IMR-90 (cell line): Measurements from ENCODE around the gene BMERB1. TPM values are rescaled to one million over a fixed set of nuclear protein-coding genes. Genes with fewer than 3 reads are reported as not detected.

Experiments used
- ATAC-seq: fragments of 200-7000 bp; cut with Tn5 transposase; 2 replicates; pipeline ENCODE4 v1.9.1; 2020; ENCODE audit warnings: low read depth, mild to moderate bottlenecking, moderate library complexity
- BruUV-seq: library from RNA; stranded (reverse); fragments of 400-500 nt; replicated peaks from 2 replicates; lab custom pipeline; 2021; lab: Mats Ljungman, UMichigan
- CTCF ChIA-PET: fragments of 300-600 bp; formaldehyde crosslinking; extraction: SDS; loops from one replicate; lab custom pipeline; 2021; ENCODE audit warnings: antibody characterized with exemption; lab: Yijun Ruan, JAX
- POLR2A ChIA-PET: fragments of 300-600 bp; sonication (Branson Sonifier 250); formaldehyde crosslinking; loops from one replicate; lab custom pipeline; 2022; ENCODE audit warnings: antibody characterized with exemption; ENCODE audit not compliant: unreplicated experiment; lab: Charles Lee
- DNase-seq: peaks from one replicate; pipeline ENCODE4 v3.0.0; 2013
- H2AFZ ChIP-seq: replicated peaks from 2 replicates; pipeline ENCODE3; 2013; ENCODE audit warnings: low read length, mild to moderate bottlenecking; ENCODE audit not compliant: poor library complexity
- H2AK5ac ChIP-seq: 2 replicates; pipeline ENCODE4 v1.6.1; 2013; ENCODE audit warnings: low read depth, low read length, inconsistent platforms
- H2AK9ac ChIP-seq: replicated peaks from 2 replicates; pipeline ENCODE3; 2013; ENCODE audit warnings: mild to moderate bottlenecking, low read depth, low read length, moderate library complexity; ENCODE audit not compliant: poor library complexity
- H2BK120ac ChIP-seq: 2 replicates; pipeline ENCODE4 v1.6.1; 2013; ENCODE audit warnings: low read depth, low read length, inconsistent platforms
- H2BK15ac ChIP-seq: 3 replicates; pipeline ENCODE4 v1.6.1; 2013; ENCODE audit warnings: low read depth, low read length, inconsistent platforms
- H2BK20ac ChIP-seq: 2 replicates; pipeline ENCODE4 v1.6.1; 2013; ENCODE audit warnings: low read depth, mild to moderate bottlenecking, inconsistent platforms, low read length, moderate library complexity
- H2BK5ac ChIP-seq: 2 replicates; pipeline ENCODE4 v1.6.1; 2013; ENCODE audit warnings: mild to moderate bottlenecking, low read depth, low read length, inconsistent platforms; ENCODE audit not compliant: poor library complexity, severe bottlenecking
- H3K14ac ChIP-seq: replicated peaks from 2 replicates; pipeline ENCODE4 v1.6.1; 2013; ENCODE audit warnings: low read depth, low read length, inconsistent platforms
- H3K18ac ChIP-seq: 2 replicates; pipeline ENCODE4 v1.6.1; 2013; ENCODE audit warnings: low read depth, low read length, control low read depth
- H3K23ac ChIP-seq: 2 replicates; pipeline ENCODE4 v1.6.1; 2013; ENCODE audit warnings: low read depth, low read length, inconsistent platforms
- H3K27ac ChIP-seq: 2 replicates; pipeline ENCODE4 v1.5.1; 2013; ENCODE audit warnings: mild to moderate bottlenecking, control low read depth, low read length; ENCODE audit not compliant: insufficient read depth
- H3K27me3 ChIP-seq: 2 replicates; pipeline ENCODE4 v1.6.1; 2013; ENCODE audit warnings: low read length; ENCODE audit not compliant: control insufficient read depth, insufficient read depth
- H3K36me3 ChIP-seq: 2 replicates; pipeline ENCODE4 v1.6.1; 2013; ENCODE audit warnings: low read length, mixed read lengths; ENCODE audit not compliant: control insufficient read depth, insufficient read depth
- H3K4ac ChIP-seq: 2 replicates; pipeline ENCODE4 v1.6.1; 2013; ENCODE audit warnings: low read depth, low read length, inconsistent platforms
- H3K4me1 ChIP-seq: 2 replicates; pipeline ENCODE4 v1.6.1; 2013; ENCODE audit warnings: low read length, mixed read lengths; ENCODE audit not compliant: control insufficient read depth, insufficient read depth
- H3K4me2 ChIP-seq: 2 replicates; pipeline ENCODE4 v1.6.1; 2013; ENCODE audit warnings: low read depth, mild to moderate bottlenecking, control low read depth, low read length, moderate library complexity
- H3K4me3 ChIP-seq: 2 replicates; pipeline ENCODE4 v1.5.1; 2013; ENCODE audit warnings: low read depth, mild to moderate bottlenecking, control low read depth, low read length, moderate library complexity; ENCODE audit not compliant: insufficient read depth
- H3K56ac ChIP-seq: 2 replicates; pipeline ENCODE4 v1.6.1; 2013; ENCODE audit warnings: low read length, inconsistent platforms; ENCODE audit not compliant: insufficient read depth; ENCODE audit errors: extremely low read depth
- H3K79me1 ChIP-seq, 2 experiments: 2 replicates each; pipeline ENCODE4 v1.6.1; 2013; ENCODE audit warnings: low read length in 2 of 2, inconsistent platforms in 1 of 2, low read depth in 1 of 2
- H3K9ac ChIP-seq: 2 replicates; pipeline ENCODE4 v1.6.1; 2013; ENCODE audit warnings: low read depth, low read length, control low read depth
- H3K9me1 ChIP-seq: 2 replicates; pipeline ENCODE4 v1.6.1; 2013; ENCODE audit warnings: low read length, inconsistent platforms; ENCODE audit not compliant: insufficient read depth
- H3K9me3 ChIP-seq: 2 replicates; pipeline ENCODE4 v1.6.1; 2013; ENCODE audit warnings: low read length; ENCODE audit not compliant: control insufficient read depth, insufficient read depth
- H4K20me1 ChIP-seq: 2 replicates; pipeline ENCODE4 v1.6.1; 2013; ENCODE audit warnings: low read length, inconsistent platforms; ENCODE audit not compliant: insufficient read depth
- H4K5ac ChIP-seq: 2 replicates; pipeline ENCODE4 v1.6.1; 2013; ENCODE audit warnings: mild to moderate bottlenecking, low read depth, low read length, control low read depth
- H4K8ac ChIP-seq, 2 experiments: 2 replicates each; pipeline ENCODE4 v1.6.1; 2013; ENCODE audit warnings: low read depth in 2 of 2, low read length in 2 of 2, control low read depth in 1 of 2, inconsistent platforms in 1 of 2
- H4K91ac ChIP-seq: 2 replicates; pipeline ENCODE4 v1.6.1; 2013; ENCODE audit warnings: low read depth, low read length, inconsistent platforms; ENCODE audit not compliant: insufficient read depth
- BHLHE40 ChIP-seq: fragments of 150-350 bp; IDR thresholded peaks from 2 replicates; pipeline ENCODE4 v1.6.1; 2016; ENCODE audit warnings: mild to moderate bottlenecking, low read depth, low read length
- CEBPB ChIP-seq: IDR thresholded peaks from 2 replicates; pipeline ENCODE4 v1.6.1; 2012; ENCODE audit warnings: low read depth, low read length, improper control_type of control experiment
- FOS ChIP-seq: fragments of 150-350 bp; IDR thresholded peaks from 2 replicates; pipeline ENCODE4 v1.6.1; 2016; ENCODE audit warnings: low read depth, low read length
- MAFK ChIP-seq: IDR thresholded peaks from 2 replicates; pipeline ENCODE4 v1.6.1; 2012; ENCODE audit warnings: low read depth, low read length, improper control_type of control experiment
- MAZ ChIP-seq: IDR thresholded peaks from 2 replicates; pipeline ENCODE4 v1.6.1; 2012; ENCODE audit warnings: low read depth, mild to moderate bottlenecking, low read length, improper control_type of control experiment, moderate library complexity, borderline replicate concordance
- MXI1 ChIP-seq: IDR thresholded peaks from 2 replicates; pipeline ENCODE4 v1.6.1; 2012; ENCODE audit warnings: low read depth, mild to moderate bottlenecking, low read length, moderate library complexity, borderline replicate concordance
- NFE2L2 ChIP-seq: fragments of 150-350 bp; IDR thresholded peaks from 2 replicates; pipeline ENCODE4 v1.6.1; 2016; ENCODE audit warnings: low read depth, mild to moderate bottlenecking, low read length
- POLR2A ChIP-seq: IDR thresholded peaks from 2 replicates; pipeline ENCODE4 v1.6.1; 2012; ENCODE audit warnings: mild to moderate bottlenecking, low read depth, low read length
- RAD21 ChIP-seq: IDR thresholded peaks from 2 replicates; pipeline ENCODE4 v1.6.1; 2012; ENCODE audit warnings: low read length, improper control_type of control experiment
- RFX5 ChIP-seq: IDR thresholded peaks from 2 replicates; pipeline ENCODE4 v1.8.0; 2012; ENCODE audit warnings: low read depth, mild to moderate bottlenecking, low read length, moderate library complexity
- SMC3 ChIP-seq: fragments of 150-350 bp; IDR thresholded peaks from 2 replicates; pipeline ENCODE4 v1.6.1; 2016; ENCODE audit warnings: low read depth, mild to moderate bottlenecking, antibody characterized with exemption, low read length, moderate library complexity
- WGBS, 2 experiments: methylation state at CpG; one replicate each; pipeline versions ENCODE4 v1.1.5 to v1.1.7; 2013; ENCODE audit warnings: missing lambda C conversion rate in 2 of 2; ENCODE audit not compliant: insufficient read length in 1 of 2; ENCODE audit errors: extremely low coverage in 2 of 2; 5-methylcytosine and 5-hydroxymethylcytosine counted together
- dilution Hi-C: fragments of 300-500 bp; cut with HindIII; formaldehyde crosslinking; loops from one replicate; pipeline ENCODE4 v1.14.3; 2018; ENCODE audit warnings: low sequenced_read_pairs; ENCODE audit not compliant: unreplicated experiment
- in situ Hi-C: fragments of 300-500 bp; cut with MboI; formaldehyde crosslinking; loops from 3 replicates; pipeline ENCODE4 v1.14.3; 2019; ENCODE audit warnings: low sequenced_read_pairs, inconsistent platforms, mixed read lengths
- intact Hi-C: fragments of 100-400 bp; cut with micrococcal nuclease; formaldehyde crosslinking; loops from 2 replicates; pipeline ENCODE4 v1.10.0; 2022
- polyA plus RNA-seq, 3 experiments: library from polyadenylated mRNA; depleted of rRNA; stranded (reverse); fragments of >200 nt; gene quantifications; 2 replicates each; pipeline ENCODE4 v1.2.3, GENCODE V29; 2012; ENCODE audit warnings: low replicate concordance in 1 of 3
- total RNA-seq: library from RNA; depleted of rRNA; stranded (reverse); fragments of >200 nt; gene quantifications from 2 replicates; pipeline ENCODE4 v1.2.3, GENCODE V29; 2012
- TF ChIP-seq, protein P1 (sequence below): fragments of 150-350 bp; IDR thresholded peaks from 2 replicates; pipeline ENCODE4 v1.6.1; 2017; ENCODE audit warnings: mild to moderate bottlenecking, antibody characterized with exemption, low read length, low read depth
- TF ChIP-seq, protein P2 (sequence below): fragments of 150-350 bp; IDR thresholded peaks from 2 replicates; pipeline ENCODE4 v1.6.1; 2016; ENCODE audit warnings: low read depth, mild to moderate bottlenecking, low read length, moderate library complexity, borderline replicate concordance
- TF ChIP-seq, protein P3 (sequence below): conservative IDR thresholded peaks from 2 replicates; pipeline ENCODE4 v1.5.1; 2012; ENCODE audit warnings: mild to moderate bottlenecking, low read depth, low read length, improper control_type of control experiment

BMERB1 gene
- total and polyA plus RNA-seq, 2 of the 4 experiments (the other 2 are of a cell fraction), result 22.6 to 32.9 TPM

DNA sequence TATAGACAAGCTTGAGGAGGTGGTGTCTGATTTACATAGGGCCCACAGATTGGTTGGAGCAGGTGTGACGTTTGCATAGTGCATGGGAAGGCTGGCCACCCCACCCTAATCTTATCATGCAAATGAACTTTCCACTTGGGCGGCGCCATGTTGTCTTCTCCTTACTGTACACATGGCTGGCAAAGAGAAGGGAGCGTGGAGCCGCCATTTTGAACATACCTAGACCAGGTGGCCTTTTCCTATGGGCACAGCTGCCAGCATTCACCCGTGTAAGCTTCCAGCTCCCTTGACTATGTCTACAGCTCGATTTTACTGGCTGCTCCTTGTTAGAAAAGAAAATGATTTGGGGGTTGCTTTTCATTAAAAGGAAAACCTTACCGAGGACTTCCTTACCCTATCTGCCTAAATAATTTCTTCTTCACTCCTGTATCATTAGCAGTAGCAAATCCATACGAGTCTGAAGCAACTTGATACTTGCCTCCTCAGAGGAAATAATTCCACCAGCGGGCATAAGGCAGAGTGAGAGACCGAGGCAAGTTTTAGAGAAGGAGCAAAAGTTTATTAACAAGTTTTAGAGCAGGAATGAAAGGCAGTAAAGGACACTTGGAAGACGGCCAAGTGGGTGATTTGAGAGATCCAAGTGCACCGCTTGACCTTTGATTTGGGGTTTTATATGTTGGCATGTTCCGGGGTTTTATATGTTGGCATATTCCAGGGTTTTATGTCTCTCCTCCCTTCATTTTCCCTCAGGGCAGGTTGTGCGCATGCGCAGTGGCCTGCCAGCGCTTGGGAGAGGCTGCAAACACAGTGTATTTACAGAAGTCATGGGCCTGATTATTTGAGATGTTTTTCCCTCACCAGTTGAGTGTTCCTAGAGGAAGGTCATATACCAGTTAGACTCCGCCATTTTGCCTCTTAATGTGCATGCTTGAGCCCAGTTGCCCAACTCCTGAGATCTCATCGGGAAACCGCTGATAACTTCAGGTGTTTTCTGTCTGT is 142.9 kb downstream of the BMERB1 start:
- 100% methylated on average over 1 of the region's 20 CpGs; no CpG with 5 or more reads in 1 of the 2 experiments for WGBS, 2 experiments
- TF ChIP-seq MAZ (no peak), SMC3 (no peak), POLR2A (no peak), CEBPB (no peak), NFE2L2 (no peak), RFX5 (no peak), MAFK (no peak), RAD21 (no peak), BHLHE40 (no peak), FOS (no peak), MXI1 (no peak)
- TF ChIP-seq, protein P1, sequence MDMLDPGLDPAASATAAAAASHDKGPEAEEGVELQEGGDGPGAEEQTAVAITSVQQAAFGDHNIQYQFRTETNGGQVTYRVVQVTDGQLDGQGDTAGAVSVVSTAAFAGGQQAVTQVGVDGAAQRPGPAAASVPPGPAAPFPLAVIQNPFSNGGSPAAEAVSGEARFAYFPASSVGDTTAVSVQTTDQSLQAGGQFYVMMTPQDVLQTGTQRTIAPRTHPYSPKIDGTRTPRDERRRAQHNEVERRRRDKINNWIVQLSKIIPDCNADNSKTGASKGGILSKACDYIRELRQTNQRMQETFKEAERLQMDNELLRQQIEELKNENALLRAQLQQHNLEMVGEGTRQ, result no peak
- TF ChIP-seq, protein P2, sequence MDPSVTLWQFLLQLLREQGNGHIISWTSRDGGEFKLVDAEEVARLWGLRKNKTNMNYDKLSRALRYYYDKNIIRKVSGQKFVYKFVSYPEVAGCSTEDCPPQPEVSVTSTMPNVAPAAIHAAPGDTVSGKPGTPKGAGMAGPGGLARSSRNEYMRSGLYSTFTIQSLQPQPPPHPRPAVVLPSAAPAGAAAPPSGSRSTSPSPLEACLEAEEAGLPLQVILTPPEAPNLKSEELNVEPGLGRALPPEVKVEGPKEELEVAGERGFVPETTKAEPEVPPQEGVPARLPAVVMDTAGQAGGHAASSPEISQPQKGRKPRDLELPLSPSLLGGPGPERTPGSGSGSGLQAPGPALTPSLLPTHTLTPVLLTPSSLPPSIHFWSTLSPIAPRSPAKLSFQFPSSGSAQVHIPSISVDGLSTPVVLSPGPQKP, result no peak
- TF ChIP-seq, protein P3, sequence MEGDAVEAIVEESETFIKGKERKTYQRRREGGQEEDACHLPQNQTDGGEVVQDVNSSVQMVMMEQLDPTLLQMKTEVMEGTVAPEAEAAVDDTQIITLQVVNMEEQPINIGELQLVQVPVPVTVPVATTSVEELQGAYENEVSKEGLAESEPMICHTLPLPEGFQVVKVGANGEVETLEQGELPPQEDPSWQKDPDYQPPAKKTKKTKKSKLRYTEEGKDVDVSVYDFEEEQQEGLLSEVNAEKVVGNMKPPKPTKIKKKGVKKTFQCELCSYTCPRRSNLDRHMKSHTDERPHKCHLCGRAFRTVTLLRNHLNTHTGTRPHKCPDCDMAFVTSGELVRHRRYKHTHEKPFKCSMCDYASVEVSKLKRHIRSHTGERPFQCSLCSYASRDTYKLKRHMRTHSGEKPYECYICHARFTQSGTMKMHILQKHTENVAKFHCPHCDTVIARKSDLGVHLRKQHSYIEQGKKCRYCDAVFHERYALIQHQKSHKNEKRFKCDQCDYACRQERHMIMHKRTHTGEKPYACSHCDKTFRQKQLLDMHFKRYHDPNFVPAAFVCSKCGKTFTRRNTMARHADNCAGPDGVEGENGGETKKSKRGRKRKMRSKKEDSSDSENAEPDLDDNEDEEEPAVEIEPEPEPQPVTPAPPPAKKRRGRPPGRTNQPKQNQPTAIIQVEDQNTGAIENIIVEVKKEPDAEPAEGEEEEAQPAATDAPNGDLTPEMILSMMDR, result no peak

More for the DNA sequence above, 142.9 kb downstream of the BMERB1 start:
- H3K4me3 ChIP-seq, result no peak overlapping the region
- H4K5ac ChIP-seq, result no peak overlapping the region
- H2AK9ac ChIP-seq, result no peak overlapping the region
- POLR2A ChIA-PET, result no interaction called here
- no peak overlapping the region for H2BK15ac ChIP-seq
- H2BK5ac ChIP-seq, result no peak overlapping the region
- no peak overlapping the region for H2BK20ac ChIP-seq
- in situ Hi-C loops, result no loop called here
- no peak overlapping the region for H3K9ac ChIP-seq
- H3K9me1 ChIP-seq, result peaks cover 8% of the 10 kb centered on the region; the same call in 1 of the 2 replicates
- no peaks in the 10 kb centered on the region for H3K9me3 ChIP-seq
- peaks cover 5 to 7% of the 10 kb centered on the region in 2 experiments; a peak in 3 of 4 replicates for H3K79me1 ChIP-seq
- H4K91ac ChIP-seq, result no peak overlapping the region
- no peak for ATAC-seq
- CTCF ChIA-PET, result no interaction called here
- no peak overlapping the region for H3K23ac ChIP-seq
- H3K27me3 ChIP-seq, result no peaks in the 10 kb centered on the region
- no peak overlapping the region for H2BK120ac ChIP-seq
- no peak overlapping the region for H3K27ac ChIP-seq
- H2AK5ac ChIP-seq, result no peak overlapping the region
- H3K14ac ChIP-seq, result no peak overlapping the region
- no peak for DNase-seq
- no peak overlapping the region for H3K56ac ChIP-seq
- H3K4me1 ChIP-seq, result peaks cover 7% of the 10 kb centered on the region
- dilution Hi-C loops, result no loop called here
- H4K8ac ChIP-seq, result no peak overlapping the region
- H3K18ac ChIP-seq, result no peak overlapping the region
- no TSS peak for BruUV-seq
- no peak overlapping the region for H3K4ac ChIP-seq
- H3K36me3 ChIP-seq, result peaks cover 15% of the 10 kb centered on the region
- intact Hi-C loops, result no loop called here
- H3K4me2 ChIP-seq, result no peak overlapping the region
- no peaks in the 10 kb centered on the region for H4K20me1 ChIP-seq
- no peak overlapping the region for H2AFZ ChIP-seq
